ENCODE data around the gene SNX21. TPM values are rescaled to one million over a fixed set of nuclear protein-coding genes. Genes with fewer than 3 reads are reported as not detected.

SNX21 gene
- total and polyA plus RNA-seq, 9 of the 15 experiments (the other 6 are each of a cell fraction or from before 2014, with no cell fraction given): 0.10 to 1.2 (median 0.42) TPM

DNA sequence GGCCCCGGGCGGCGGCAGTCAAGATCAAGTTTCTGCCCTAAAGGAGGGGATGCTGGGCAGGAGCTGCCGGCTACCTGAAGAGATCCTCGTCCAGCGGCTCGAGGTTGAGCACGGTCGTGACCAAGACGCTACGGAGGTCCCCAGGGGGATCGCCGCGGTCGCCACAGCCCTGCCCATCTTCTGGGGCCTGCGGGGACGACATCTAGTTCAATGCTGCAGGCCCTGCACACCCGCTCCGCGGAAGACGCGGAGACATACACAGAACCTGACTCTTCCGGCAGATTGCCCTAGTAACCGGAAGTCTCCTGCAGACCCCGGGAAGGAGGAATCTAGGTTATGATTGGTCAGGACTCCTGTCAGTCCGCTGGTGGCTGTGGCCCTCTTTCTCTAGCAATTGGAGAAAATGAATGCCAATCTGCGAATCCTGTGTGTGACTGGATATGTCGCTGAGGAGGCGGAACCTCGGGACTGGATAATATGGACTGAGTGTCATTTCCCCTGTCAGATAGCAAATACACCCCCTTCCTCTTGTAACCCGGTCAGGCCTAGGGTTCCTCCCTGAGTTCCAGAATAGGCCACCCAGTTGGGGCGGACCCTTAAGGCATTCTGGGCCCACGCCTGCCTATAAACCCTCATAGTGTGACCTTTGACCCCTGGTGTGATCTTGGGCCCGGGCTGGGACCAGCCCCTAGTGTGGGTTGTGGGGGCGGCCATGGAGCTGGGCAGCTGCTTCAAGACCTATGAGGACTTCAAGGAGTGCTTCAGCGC lies 23.7 kb downstream of the SNX21 start, which contains the start of the genes ACOT8 and ZSWIM3 (continued):
- TF ChIP-seq ZKSCAN8 (CRISPR knock-in tag; IDR thresholded peaks at IDR 0.05) (no peak), NFIX (CRISPR knock-in tag; IDR thresholded peaks at IDR 0.05; ENCODE audit: low read depth) (no peak), LEF1 (IDR thresholded peaks at IDR 0.05) (no peak), ZC3H4 (CRISPR knock-in tag; IDR thresholded peaks at IDR 0.05; ENCODE audit: borderline replicate concordance) (no peak), CREBBP (IDR thresholded peaks at IDR 0.05; ENCODE audit: low read depth, low read length) (no peak), MLLT1 (IDR thresholded peaks at IDR 0.05) (peak in 1 of 2 experiments; percentile 98; a peak in 2 of 4 replicates), IRF9 (tag; IDR thresholded peaks at IDR 0.05) (no peak), ZNF24 (IDR thresholded peaks at IDR 0.05) (no peak), KDM1A (IDR thresholded peaks at IDR 0.05) (no peak), ZNF3 (CRISPR knock-in tag; IDR thresholded peaks at IDR 0.05) (no peak), GABPB2 (CRISPR knock-in tag; conservative IDR thresholded peaks at IDR 0.05) (no peak), ZNF717 (CRISPR knock-in tag; IDR thresholded peaks at IDR 0.05) (no peak), ZNF780A (CRISPR knock-in tag; IDR thresholded peaks at IDR 0.05) (no peak), TBL1XR1 (IDR thresholded peaks at IDR 0.05; ENCODE audit: low read length in 2 of 2) (no peak), PHB (CRISPR knock-in tag; IDR thresholded peaks at IDR 0.05) (no peak), ZNF431 (CRISPR knock-in tag; IDR thresholded peaks at IDR 0.05) (no peak), ELK1 (CRISPR knock-in tag; IDR thresholded peaks at IDR 0.05) (no peak), PKNOX1 (IDR thresholded peaks at IDR 0.05) (peak; percentile 100), BRF1 (IDR thresholded peaks at IDR 0.05; ENCODE audit: borderline replicate concordance, extremely low read depth, insufficient read length) (no peak), ETS1 (conservative IDR thresholded peaks at IDR 0.05; ENCODE audit: control insufficient read depth, low read depth, low read length) (no peak), CCNT2 (IDR thresholded peaks at IDR 0.05; ENCODE audit: borderline replicate concordance, extremely low read depth, insufficient read length, low read depth, low read length) (no peak)
- TF ChIP-seq, protein P1, sequence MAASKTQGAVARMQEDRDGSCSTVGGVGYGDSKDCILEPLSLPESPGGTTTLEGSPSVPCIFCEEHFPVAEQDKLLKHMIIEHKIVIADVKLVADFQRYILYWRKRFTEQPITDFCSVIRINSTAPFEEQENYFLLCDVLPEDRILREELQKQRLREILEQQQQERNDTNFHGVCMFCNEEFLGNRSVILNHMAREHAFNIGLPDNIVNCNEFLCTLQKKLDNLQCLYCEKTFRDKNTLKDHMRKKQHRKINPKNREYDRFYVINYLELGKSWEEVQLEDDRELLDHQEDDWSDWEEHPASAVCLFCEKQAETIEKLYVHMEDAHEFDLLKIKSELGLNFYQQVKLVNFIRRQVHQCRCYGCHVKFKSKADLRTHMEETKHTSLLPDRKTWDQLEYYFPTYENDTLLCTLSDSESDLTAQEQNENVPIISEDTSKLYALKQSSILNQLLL (CRISPR knock-in tag; IDR thresholded peaks at IDR 0.05; ENCODE audit: borderline replicate concordance): no peak
